Caco-2 (cell line): ENCODE results near the gene BAAT. TPM values are rescaled to one million over a fixed set of nuclear protein-coding genes. Genes with fewer than 3 reads are reported as not detected.

Source experiments
- BruUV-seq: library from RNA; stranded (reverse); fragments of 400-500 nt; replicated peaks from 2 replicates; lab custom pipeline; 2021; lab: Mats Ljungman, UMichigan
- CTCF ChIA-PET: fragments of 300-600 bp; sonication (Branson Sonifier 250); formaldehyde crosslinking; loops from one replicate; lab custom pipeline; 2022; ENCODE audit warnings: antibody characterized with exemption; lab: Charles Lee
- POLR2A ChIA-PET: fragments of 300-600 bp; sonication (Branson Sonifier 250); formaldehyde crosslinking; loops from one replicate; lab custom pipeline; 2022; ENCODE audit warnings: antibody characterized with exemption; lab: Charles Lee
- DNase-seq, 2 experiments: peaks; one replicate each; pipeline versions ENCODE4 v3.0.0 to v3.0.0-alpha.2; 2020 to 2022
- H3K27me3 ChIP-seq: replicated peaks from 2 replicates; pipeline ENCODE4 v1.6.0; 2011; ENCODE audit warnings: low read length; ENCODE audit not compliant: control insufficient read depth, insufficient read depth
- H3K36me3 ChIP-seq: 2 replicates; pipeline ENCODE4 v1.5.1; 2011; ENCODE audit warnings: low read length; ENCODE audit not compliant: control insufficient read depth, insufficient read depth
- H3K4me1 ChIP-seq: fragments of 250-450 bp; sonication (Bioruptor Pico); 2 replicates; pipeline ENCODE4 v1.5.1; 2020; ENCODE audit warnings: mild to moderate bottlenecking
- H3K4me3 ChIP-seq: 2 replicates; pipeline ENCODE4 v1.5.1; 2011; ENCODE audit warnings: low read depth, mild to moderate bottlenecking, control low read depth, low read length
- H3K9me3 ChIP-seq: fragments of 250-450 bp; sonication (Bioruptor Pico); 2 replicates; pipeline ENCODE4 v1.5.1; 2020; ENCODE audit warnings: mild to moderate bottlenecking, moderate library complexity
- H3K27ac Mint-ChIP-seq: one replicate; pipeline ENCODE4 v1.8.0; 2022; ENCODE audit warnings: mixed read lengths; ENCODE audit not compliant: unreplicated experiment
- H3K27me3 Mint-ChIP-seq: one replicate; pipeline ENCODE4 v1.8.0; 2022; ENCODE audit warnings: mixed read lengths; ENCODE audit not compliant: insufficient read depth, unreplicated experiment
- H3K36me3 Mint-ChIP-seq: one replicate; pipeline ENCODE4 v1.8.0; 2022; ENCODE audit warnings: mild to moderate bottlenecking, mixed read lengths; ENCODE audit not compliant: insufficient read depth, unreplicated experiment
- H3K4me1 Mint-ChIP-seq: one replicate; pipeline ENCODE4 v1.8.0; 2022; ENCODE audit warnings: low read depth, mixed read lengths; ENCODE audit not compliant: unreplicated experiment
- H3K4me3 Mint-ChIP-seq: one replicate; pipeline ENCODE4 v1.8.0; 2022; ENCODE audit warnings: mild to moderate bottlenecking, moderate library complexity, mixed read lengths; ENCODE audit not compliant: unreplicated experiment
- H3K9me3 Mint-ChIP-seq: one replicate; pipeline ENCODE4 v1.8.0; 2022; ENCODE audit warnings: mixed read lengths; ENCODE audit not compliant: unreplicated experiment
- intact Hi-C: fragments of 100-400 bp; cut with micrococcal nuclease; formaldehyde crosslinking; loops from one replicate; pipeline ENCODE4 v1.10.0; 2022; ENCODE audit not compliant: unreplicated experiment
- total RNA-seq: library from RNA; stranded (reverse); gene quantifications from 2 replicates; pipeline ENCODE4 v1.2.3, GENCODE V29; 2022
- TF ChIP-seq, protein P1 (sequence below), 2 experiments: fragments of 200-600 bp in 1 of 2; IDR thresholded peaks; 1 replicate in 1 of 2; 2 replicates in 1 of 2; pipeline versions ENCODE4 v1.5.1 to v1.8.0; 2011 to 2022; ENCODE audit warnings: antibody characterized with exemption in 1 of 2, control low read depth in 1 of 2, inconsistent platforms in 1 of 2, low read depth in 1 of 2, low read length in 1 of 2, mild to moderate bottlenecking in 1 of 2, moderate library complexity in 1 of 2; ENCODE audit not compliant: insufficient read depth in 1 of 2, severe bottlenecking in 1 of 2, unreplicated experiment in 1 of 2

Gene BAAT
- total RNA-seq, 1 experiment from 2014 or later, result 1.1 TPM

- TF ChIP-seq, protein P1, sequence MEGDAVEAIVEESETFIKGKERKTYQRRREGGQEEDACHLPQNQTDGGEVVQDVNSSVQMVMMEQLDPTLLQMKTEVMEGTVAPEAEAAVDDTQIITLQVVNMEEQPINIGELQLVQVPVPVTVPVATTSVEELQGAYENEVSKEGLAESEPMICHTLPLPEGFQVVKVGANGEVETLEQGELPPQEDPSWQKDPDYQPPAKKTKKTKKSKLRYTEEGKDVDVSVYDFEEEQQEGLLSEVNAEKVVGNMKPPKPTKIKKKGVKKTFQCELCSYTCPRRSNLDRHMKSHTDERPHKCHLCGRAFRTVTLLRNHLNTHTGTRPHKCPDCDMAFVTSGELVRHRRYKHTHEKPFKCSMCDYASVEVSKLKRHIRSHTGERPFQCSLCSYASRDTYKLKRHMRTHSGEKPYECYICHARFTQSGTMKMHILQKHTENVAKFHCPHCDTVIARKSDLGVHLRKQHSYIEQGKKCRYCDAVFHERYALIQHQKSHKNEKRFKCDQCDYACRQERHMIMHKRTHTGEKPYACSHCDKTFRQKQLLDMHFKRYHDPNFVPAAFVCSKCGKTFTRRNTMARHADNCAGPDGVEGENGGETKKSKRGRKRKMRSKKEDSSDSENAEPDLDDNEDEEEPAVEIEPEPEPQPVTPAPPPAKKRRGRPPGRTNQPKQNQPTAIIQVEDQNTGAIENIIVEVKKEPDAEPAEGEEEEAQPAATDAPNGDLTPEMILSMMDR (IDR thresholded peaks at IDR 0.05; ENCODE audit: insufficient read depth in 1 of 2, low read depth in 1 of 2, low read length in 1 of 2, severe bottlenecking in 1 of 2, unreplicated experiment in 1 of 2), result no peak
- no peaks in the 10 kb centered on the region for H3K36me3 Mint-ChIP-seq
- no peak overlapping the region for H3K4me3 Mint-ChIP-seq
- H3K27ac Mint-ChIP-seq, result no peak overlapping the region
- CTCF ChIA-PET, result interaction anchor here (0.7 kb wide), 1 partner anchor 664 kb away, joined by 10 read pairs; no protein-coding TSS in a partner anchor
- BruUV-seq, result no TSS peak
- H3K27me3 ChIP-seq, result no peaks in the 10 kb centered on the region
- H3K27me3 Mint-ChIP-seq, result no peaks in the 10 kb centered on the region
- peaks cover 16% of the 10 kb centered on the region for H3K9me3 Mint-ChIP-seq
- H3K4me3 ChIP-seq, result no peak overlapping the region
- H3K4me1 ChIP-seq, result peaks cover 15% of the 10 kb centered on the region
- H3K9me3 ChIP-seq, result no peaks in the 10 kb centered on the region
- no peak for DNase-seq
- peaks cover 7% of the 10 kb centered on the region for H3K4me1 Mint-ChIP-seq
- intact Hi-C loops, result no loop called here
- POLR2A ChIA-PET, result interaction anchor here (0.7 kb wide), 1 partner anchor 9 kb away, joined by 13 read pairs; no protein-coding TSS in a partner anchor
- no peaks in the 10 kb centered on the region for H3K36me3 ChIP-seq
These were observed 12.3 kb downstream of the BAAT start for GRCh38 chr9:101372327-101373118.

- CTCF ChIA-PET, result interaction anchor here (0.7 kb wide), 1 partner anchor 665 kb away, joined by 10 read pairs; no protein-coding TSS in a partner anchor
- Mint-ChIP-seq H3K9me3 (peaks cover 11% of the 10 kb centered on the region), H3K27ac (no peak overlapping the region), H3K36me3 (no peaks in the 10 kb centered on the region), H3K4me3 (no peak overlapping the region), H3K4me1 (peaks cover 13% of the 10 kb centered on the region), H3K27me3 (no peaks in the 10 kb centered on the region)
- TF ChIP-seq, protein P1 (IDR thresholded peaks at IDR 0.05; ENCODE audit: insufficient read depth in 1 of 2, low read depth in 1 of 2, low read length in 1 of 2, severe bottlenecking in 1 of 2, unreplicated experiment in 1 of 2), result no peak
- BruUV-seq, result no TSS peak
- intact Hi-C loops, result no loop called here
- Histone ChIP-seq H3K4me1 (peaks cover 21% of the 10 kb centered on the region), H3K4me3 (no peak overlapping the region), H3K9me3 (no peaks in the 10 kb centered on the region), H3K27me3 (no peaks in the 10 kb centered on the region), H3K36me3 (no peaks in the 10 kb centered on the region)
- DNase-seq, result no peak
- POLR2A ChIA-PET, result no interaction called here
These were observed 13.0 kb downstream of the BAAT start for GRCh38 chr9:101371813-101372212.

- H3K27ac Mint-ChIP-seq, result no peak overlapping the region
- H3K4me1 Mint-ChIP-seq, result peaks cover 22% of the 10 kb centered on the region
- Histone ChIP-seq H3K27me3 (no peaks in the 10 kb centered on the region), H3K4me1 (peaks cover 38% of the 10 kb centered on the region), H3K36me3 (no peaks in the 10 kb centered on the region), H3K9me3 (no peaks in the 10 kb centered on the region), H3K4me3 (no peak overlapping the region)
- TF ChIP-seq, protein P1 (IDR thresholded peaks at IDR 0.05; ENCODE audit: insufficient read depth in 1 of 2, low read depth in 1 of 2, low read length in 1 of 2, severe bottlenecking in 1 of 2, unreplicated experiment in 1 of 2), result no peak
- ChIA-PET POLR2A (no interaction called here), CTCF (interaction anchor here (1.4 kb wide), 1 partner anchor 79 kb away, joined by 3 read pairs; no protein-coding TSS in a partner anchor)
- H3K4me3 Mint-ChIP-seq, result no peak overlapping the region
- no peaks in the 10 kb centered on the region for H3K36me3 Mint-ChIP-seq
- DNase-seq, result no peak
- H3K9me3 Mint-ChIP-seq, result no peaks in the 10 kb centered on the region
- intact Hi-C loops, result no loop called here
- H3K27me3 Mint-ChIP-seq, result no peaks in the 10 kb centered on the region
- no TSS peak for BruUV-seq
These were observed 14.8 kb downstream of the BAAT start for GRCh38 chr9:101369884-101370531.
